ENCODE data around the gene MYD88.
A peak's percentile ranks its signal among the peaks of the same experiment; 100 is the strongest.

MYD88 gene

GRCh38 chr3:38111696-38112377 lies 26.6 kb upstream of the MYD88 start:
- DNase-seq (ENCODE audit: low read depth in 1 of 2, low spot score in 1 of 2): no peak

GRCh38 chr3:38112378-38112761 lies 26.1 kb upstream of the MYD88 start:
- DNase-seq (ENCODE audit: low read depth in 1 of 2, low spot score in 1 of 2): no peak

- DNase-seq (ENCODE audit: low read depth in 1 of 2, low spot score in 1 of 2): no peak
Measured at GRCh38 chr3:38114052-38114874, 24.2 kb upstream of the MYD88 start.

- no peak for DNase-seq (ENCODE audit: low read depth in 1 of 2, low spot score in 1 of 2)
Measured at GRCh38 chr3:38114875-38115644, 23.4 kb upstream of the MYD88 start.

- no peak for DNase-seq (ENCODE audit: low read depth in 1 of 2, low spot score in 1 of 2)
Measured at GRCh38 chr3:38115645-38116427, 22.6 kb upstream of the MYD88 start.

GRCh38 chr3:38116471-38117162 lies 21.8 kb upstream of the MYD88 start:
- DNase-seq (ENCODE audit: low read depth in 1 of 2, low spot score in 1 of 2): no peak

GRCh38 chr3:38117163-38117716 lies 21.2 kb upstream of the MYD88 start:
- DNase-seq (ENCODE audit: low read depth in 1 of 2, low spot score in 1 of 2): no peak

GRCh38 chr3:38117748-38118420 lies 20.6 kb upstream of the MYD88 start:
- peak; percentile 34 to 55 for DNase-seq (ENCODE audit: low read depth in 1 of 2, low spot score in 1 of 2)

GRCh38 chr3:38118421-38119247 lies 19.8 kb upstream of the MYD88 start:
- DNase-seq (ENCODE audit: low read depth in 1 of 2, low spot score in 1 of 2): no peak

- no peak for DNase-seq (ENCODE audit: low read depth in 1 of 2, low spot score in 1 of 2)
Measured at GRCh38 chr3:38119248-38119544, 19.3 kb upstream of the MYD88 start.

- DNase-seq (ENCODE audit: low read depth in 1 of 2, low spot score in 1 of 2): no peak
Measured at GRCh38 chr3:38119821-38120692, 18.4 kb upstream of the MYD88 start.

GRCh38 chr3:38120693-38121450 lies 17.6 kb upstream of the MYD88 start:
- no peak for DNase-seq (ENCODE audit: low read depth in 1 of 2, low spot score in 1 of 2)

- no peak for DNase-seq (ENCODE audit: low read depth in 1 of 2, low spot score in 1 of 2)
Measured at GRCh38 chr3:38121451-38121831, 17.0 kb upstream of the MYD88 start.

- no peak for DNase-seq (ENCODE audit: low read depth in 1 of 2, low spot score in 1 of 2)
Measured at GRCh38 chr3:38121832-38122461, 16.5 kb upstream of the MYD88 start.

- DNase-seq (ENCODE audit: low read depth in 1 of 2, low spot score in 1 of 2): no peak
Measured at GRCh38 chr3:38122712-38123290, 15.7 kb upstream of the MYD88 start.

- DNase-seq (ENCODE audit: low read depth in 1 of 2, low spot score in 1 of 2): no peak
Measured at GRCh38 chr3:38124324-38125122, 13.9 kb upstream of the MYD88 start.

Measured in activated T-helper 1 cell treated with anti-CD3 and anti-CD28 coated beads, Interleukin-2, amount 50 U/mL, for 16 hours (primary cell).